GM12878 (cell line): ENCODE data around the gene RIC3. TPM values are rescaled to one million over a fixed set of nuclear protein-coding genes. Genes with fewer than 3 reads are reported as not detected.

Source experiments
- ATAC-seq: fragments of 200-7000 bp; cut with Tn5 transposase; 3 replicates; pipeline ENCODE4 v1.9.1; 2020; ENCODE audit warnings: mild to moderate bottlenecking, moderate library complexity
- BruUV-seq: library from RNA; stranded (reverse); fragments of 400-500 nt; replicated peaks from 2 replicates; lab custom pipeline; 2021; lab: Mats Ljungman, UMichigan
- CTCF ChIA-PET: fragments of 300-600 bp; sonication (Branson Sonifier 250); formaldehyde crosslinking; extraction: SDS; loops from one replicate; lab custom pipeline; 2021; ENCODE audit warnings: inconsistent platforms; lab: Yijun Ruan, JAX
- POLR2A ChIA-PET: fragments of 350-600 bp; formaldehyde crosslinking; extraction: SDS; loops from one replicate; lab custom pipeline; 2021; ENCODE audit warnings: inconsistent platforms; lab: Charles Lee
- RAD21 ChIA-PET: fragments of 300-600 bp; sonication (Branson Sonifier 250); formaldehyde crosslinking; loops from one replicate; lab custom pipeline; 2023; ENCODE audit warnings: antibody characterized with exemption; ENCODE audit not compliant: unreplicated experiment; lab: Charles Lee
- SMC1A ChIA-PET: fragments of 300-600 bp; sonication (Branson Sonifier 250); formaldehyde crosslinking; loops from one replicate; lab custom pipeline; 2023; ENCODE audit not compliant: unreplicated experiment, uncharacterized antibody; lab: Charles Lee
- DNase-seq: peaks from one replicate; pipeline ENCODE4 v3.0.0-alpha.2; 2011; ENCODE audit warnings: low read depth, low spot score
- FAIRE-seq: peaks from 3 replicates; lab custom pipeline; 2011; peaks lifted over from hg19 to GRCh38; lab: Jason Lieb, UNC
- H2AFZ ChIP-seq: 2 replicates; pipeline ENCODE4 v1.6.0; 2011; ENCODE audit warnings: low read depth, low read length, control low read depth; ENCODE audit not compliant: control insufficient read depth
- H3K27ac ChIP-seq: 2 replicates; pipeline ENCODE4 v1.5.1; 2011; ENCODE audit warnings: control low read depth; ENCODE audit not compliant: control insufficient read depth, insufficient read depth
- H3K27me3 ChIP-seq, 2 experiments: replicated peaks in 1 of 2; 2 replicates each; pipeline versions ENCODE4 v1.6.0 to v1.6.1; 2011; ENCODE audit warnings: low read length in 1 of 2; ENCODE audit not compliant: control insufficient read depth in 2 of 2, insufficient read depth in 2 of 2
- H3K36me3 ChIP-seq, 2 experiments: 2 replicates each; pipeline ENCODE4 v1.5.1; 2011; ENCODE audit warnings: low read length in 1 of 2; ENCODE audit not compliant: control insufficient read depth in 2 of 2, insufficient read depth in 2 of 2
- H3K4me1 ChIP-seq: 2 replicates; pipeline ENCODE4 v1.6.1; 2011; ENCODE audit warnings: mild to moderate bottlenecking, low read length, moderate library complexity, mixed read lengths; ENCODE audit not compliant: control insufficient read depth, insufficient read depth
- H3K4me2 ChIP-seq: 2 replicates; pipeline ENCODE4 v1.6.0; 2011; ENCODE audit warnings: control low read depth; ENCODE audit not compliant: control insufficient read depth, insufficient read depth
- H3K4me3 ChIP-seq: fragments of 200-600 bp; sonication (generic); 2 replicates; pipeline ENCODE4 v1.5.1; 2016
- H3K79me2 ChIP-seq: 2 replicates; pipeline ENCODE4 v1.6.0; 2011; ENCODE audit warnings: low read length; ENCODE audit not compliant: control insufficient read depth, insufficient read depth
- H3K9ac ChIP-seq: 2 replicates; pipeline ENCODE4 v1.8.0; 2011; ENCODE audit warnings: low read length, control low read depth, mixed read lengths; ENCODE audit not compliant: control insufficient read depth, insufficient read depth
- H3K9me3 ChIP-seq: replicated peaks from 3 replicates; pipeline ENCODE4 v1.5.1; 2011; ENCODE audit warnings: mild to moderate bottlenecking, low read length; ENCODE audit not compliant: control insufficient read depth, insufficient read depth
- H4K20me1 ChIP-seq: 2 replicates; pipeline ENCODE4 v1.6.0; 2011; ENCODE audit not compliant: control insufficient read depth, insufficient read depth
- BRCA1 ChIP-seq: IDR thresholded peaks from 2 replicates; pipeline ENCODE4 v1.6.1; 2011; ENCODE audit warnings: low read depth, low read length, improper control_type of control experiment
- CBX5 ChIP-seq: sonication (generic); IDR thresholded peaks from 2 replicates; pipeline ENCODE4 v1.6.1; 2016; ENCODE audit warnings: low read depth, moderate library complexity, mild to moderate bottlenecking, inconsistent platforms
- HCFC1 ChIP-seq: fragments of 150-350 bp; IDR thresholded peaks from 2 replicates; pipeline ENCODE4 v1.6.1; 2014; ENCODE audit warnings: low read length
- MEF2B ChIP-seq: fragments of 450-650 bp; IDR thresholded peaks from 2 replicates; pipeline ENCODE4 v1.6.1; 2018; ENCODE audit warnings: mild to moderate bottlenecking, moderate library complexity; ENCODE audit not compliant: partially characterized antibody, poor library complexity, severe bottlenecking
- MYB ChIP-seq: fragments of 150-350 bp; IDR thresholded peaks from 2 replicates; pipeline ENCODE4 v1.6.1; 2014; ENCODE audit warnings: mild to moderate bottlenecking, low read depth, low read length, borderline replicate concordance
- SMC3 ChIP-seq: IDR thresholded peaks from 2 replicates; pipeline ENCODE4 v1.6.1; 2011; ENCODE audit warnings: low read length, improper control_type of control experiment, borderline replicate concordance
- WGBS: methylation state at CpG from one replicate; pipeline ENCODE4 v1.1.6; 2016; ENCODE audit warnings: low lambda C conversion rate; ENCODE audit not compliant: insufficient replicate concordance, insufficient coverage; ENCODE audit errors: missing lambda C conversion rate; 5-methylcytosine and 5-hydroxymethylcytosine counted together
- in situ Hi-C: fragments of 300-500 bp; cut with MboI; formaldehyde crosslinking; loops from 9 replicates; pipeline ENCODE4 v1.14.3; 2018; ENCODE audit warnings: mixed read lengths
- intact Hi-C: fragments of 100-400 bp; cut with micrococcal nuclease; formaldehyde crosslinking; loops from one replicate; pipeline ENCODE4 v1.14.2; 2022; ENCODE audit not compliant: unreplicated experiment
- polyA plus RNA-seq, 11 experiments: library from polyadenylated mRNA; depleted of rRNA in 4 of 11; unstranded in 6 of 11; stranded (reverse) in 5 of 11; fragments of >200 nt; fragmentation: Nextera tagmentation in 4 of 11; fragmentation: Illumina TruSeq in 1 of 11; extraction: Ambion mirVana in 4 of 11; extraction: Trizol in 1 of 11; gene quantifications; 1 replicate in 1 of 11; 2 replicates in 10 of 11; pipeline versions ENCODE4 v1.2.1 to v1.2.3, GENCODE V29; 2011 to 2016; ENCODE audit warnings: inconsistent platforms in 2 of 11, missing spikeins in 2 of 11, low read depth in 1 of 11
- total RNA-seq, 4 experiments: library from RNA; depleted of rRNA in 3 of 4; stranded (reverse); fragments of >200 nt in 3 of 4; fragmentation: Illumina TruSeq in 1 of 4; extraction: Trizol in 1 of 4; gene quantifications; 2 replicates each; pipeline versions ENCODE4 v1.2.1 to v1.2.3, GENCODE V29; 2013 to 2021
- TF ChIP-seq, protein P1 (sequence below): fragments of 450-650 bp; IDR thresholded peaks from 2 replicates; pipeline ENCODE4 v1.6.1; 2017; ENCODE audit warnings: borderline replicate concordance
- TF ChIP-seq, protein P2 (sequence below): IDR thresholded peaks from 2 replicates; pipeline ENCODE4 v1.6.1; 2011; ENCODE audit warnings: borderline replicate concordance, low read depth, mild to moderate bottlenecking, moderate library complexity, mixed read lengths, low read length; ENCODE audit not compliant: insufficient read depth; ENCODE audit errors: extremely low read length

RIC3 gene
- total and polyA plus RNA-seq, 10 of the 15 experiments (the other 5 are each of a cell fraction or from before 2014, with no cell fraction given) = 0.90 to 8.9 (median 2.2) TPM

DNA sequence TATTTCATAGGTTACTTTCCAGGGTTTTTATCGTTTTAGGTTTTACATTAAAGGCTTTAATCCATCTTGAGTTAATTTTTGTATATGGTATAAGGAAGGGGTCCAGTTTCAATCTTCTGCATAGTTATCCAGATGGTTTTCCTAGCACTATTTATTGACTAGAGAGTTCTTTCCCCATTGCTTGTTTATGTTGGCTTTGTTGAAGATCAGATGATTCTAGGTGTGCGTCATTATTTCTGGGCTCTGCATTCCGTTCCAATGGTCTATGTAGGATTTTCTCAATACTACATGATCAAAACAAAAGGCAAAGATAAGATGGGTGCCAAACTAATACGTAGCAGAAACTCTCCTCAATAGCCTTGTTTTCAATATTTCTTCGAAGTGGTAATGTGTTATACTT lies 14.3 kb upstream of the RIC3 start (continued):
- TF ChIP-seq, protein P1, sequence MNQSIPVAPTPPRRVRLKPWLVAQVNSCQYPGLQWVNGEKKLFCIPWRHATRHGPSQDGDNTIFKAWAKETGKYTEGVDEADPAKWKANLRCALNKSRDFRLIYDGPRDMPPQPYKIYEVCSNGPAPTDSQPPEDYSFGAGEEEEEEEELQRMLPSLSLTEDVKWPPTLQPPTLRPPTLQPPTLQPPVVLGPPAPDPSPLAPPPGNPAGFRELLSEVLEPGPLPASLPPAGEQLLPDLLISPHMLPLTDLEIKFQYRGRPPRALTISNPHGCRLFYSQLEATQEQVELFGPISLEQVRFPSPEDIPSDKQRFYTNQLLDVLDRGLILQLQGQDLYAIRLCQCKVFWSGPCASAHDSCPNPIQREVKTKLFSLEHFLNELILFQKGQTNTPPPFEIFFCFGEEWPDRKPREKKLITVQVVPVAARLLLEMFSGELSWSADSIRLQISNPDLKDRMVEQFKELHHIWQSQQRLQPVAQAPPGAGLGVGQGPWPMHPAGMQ = no peak
- TF ChIP-seq HCFC1 = no peak
- no peak for TF ChIP-seq MEF2B
- TF ChIP-seq MYB = no peak
- TF ChIP-seq CBX5 = no peak
- no peak for TF ChIP-seq BRCA1
- TF ChIP-seq, protein P2, sequence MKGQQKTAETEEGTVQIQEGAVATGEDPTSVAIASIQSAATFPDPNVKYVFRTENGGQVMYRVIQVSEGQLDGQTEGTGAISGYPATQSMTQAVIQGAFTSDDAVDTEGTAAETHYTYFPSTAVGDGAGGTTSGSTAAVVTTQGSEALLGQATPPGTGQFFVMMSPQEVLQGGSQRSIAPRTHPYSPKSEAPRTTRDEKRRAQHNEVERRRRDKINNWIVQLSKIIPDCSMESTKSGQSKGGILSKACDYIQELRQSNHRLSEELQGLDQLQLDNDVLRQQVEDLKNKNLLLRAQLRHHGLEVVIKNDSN = no peak

DNA sequence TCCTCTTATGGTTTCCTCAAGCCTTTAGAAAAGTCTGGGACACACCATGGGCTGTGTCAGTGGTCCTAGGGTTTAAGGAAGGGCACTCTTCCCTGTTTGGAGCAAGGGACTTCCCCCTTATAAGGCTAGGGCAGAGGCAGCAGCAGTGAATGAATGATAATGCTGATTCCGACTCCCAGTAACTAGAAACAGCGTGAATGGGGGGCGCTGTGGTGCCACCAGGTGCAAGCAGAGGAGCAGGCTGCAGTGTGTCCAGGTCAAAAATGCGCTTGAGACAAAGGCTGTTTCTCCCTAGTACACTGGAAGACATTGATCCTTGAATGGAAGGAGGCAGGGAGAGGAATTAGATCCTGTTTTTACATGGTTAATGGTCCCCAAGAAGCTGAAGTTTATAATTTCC lies 11.6 kb upstream of the RIC3 start:
- DNase-seq = no peak
- TF ChIP-seq SMC3 = no peak
- TF ChIP-seq, all 136 proteins: peak for 0
- intact Hi-C loops = no loop called here

More for the DNA sequence above, 11.6 kb upstream of the RIC3 start:
- ChIA-PET CTCF (interaction anchor here (2.1 to 2.4 kb wide), 2 partner anchors 10 to 13 kb away, joined by 6 to 10 read pairs; no protein-coding TSS in a partner anchor), RAD21 (no interaction called here), SMC1A (no interaction called here), POLR2A (no interaction called here)
- Histone ChIP-seq H3K9me3 (no peaks in the 10 kb centered on the region), H3K79me2 (no peaks in the 10 kb centered on the region), H2AFZ (no peak overlapping the region), H3K36me3 (no peaks in the 10 kb centered on the region), H3K4me2 (no peak overlapping the region), H3K9ac (no peak overlapping the region), H3K4me1 (no peaks in the 10 kb centered on the region), H3K4me3 (no peak overlapping the region), H4K20me1 (no peaks in the 10 kb centered on the region), H3K27ac (no peak overlapping the region), H3K27me3 (peaks cover 0 to 3% of the 10 kb centered on the region in 2 experiments; a peak in 2 of 4 replicates)
- ATAC-seq (no peak), FAIRE-seq (no peak)
- BruUV-seq = no TSS peak
- in situ Hi-C loops = no loop called here
- 13% methylated on average over 4 of the region's 4 CpGs for WGBS
